ENCODE measurements around the gene FGF7. TPM values are rescaled to one million over a fixed set of nuclear protein-coding genes. Genes with fewer than 3 reads are reported as not detected.
A peak's percentile ranks its signal among the peaks of the same experiment; 100 is the strongest.

Gene FGF7
- total and polyA plus RNA-seq, 5 experiments from 2014 or later, result 0.02 to 0.25 (median 0.23) TPM; not detected in 2

DNA sequence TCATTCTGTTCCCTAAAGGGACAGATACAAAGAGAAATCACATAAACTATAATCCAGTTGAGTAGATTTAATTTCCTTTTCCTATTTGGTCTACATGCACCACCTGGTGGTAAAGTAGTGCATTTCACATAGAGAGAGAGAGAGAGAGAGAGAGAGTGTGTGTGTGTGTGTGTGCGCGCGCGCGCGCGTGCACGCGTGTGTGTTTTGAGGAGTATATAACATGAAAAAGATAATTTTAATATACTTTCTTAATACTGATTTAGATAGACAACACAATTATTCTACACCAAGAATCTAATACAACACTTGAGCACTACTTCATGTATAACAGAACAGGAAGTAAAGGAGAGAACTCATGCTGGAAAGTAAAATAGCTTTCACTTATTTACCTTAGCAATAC lies 1.1 kb upstream of the FGF7 start:
- peaks cover 0 to 5% (median 3%) of the 10 kb centered on the region in 5 donors for H3K27me3 Mint-ChIP-seq
- no peaks in the 10 kb centered on the region for H3K36me3 Mint-ChIP-seq

DNA sequence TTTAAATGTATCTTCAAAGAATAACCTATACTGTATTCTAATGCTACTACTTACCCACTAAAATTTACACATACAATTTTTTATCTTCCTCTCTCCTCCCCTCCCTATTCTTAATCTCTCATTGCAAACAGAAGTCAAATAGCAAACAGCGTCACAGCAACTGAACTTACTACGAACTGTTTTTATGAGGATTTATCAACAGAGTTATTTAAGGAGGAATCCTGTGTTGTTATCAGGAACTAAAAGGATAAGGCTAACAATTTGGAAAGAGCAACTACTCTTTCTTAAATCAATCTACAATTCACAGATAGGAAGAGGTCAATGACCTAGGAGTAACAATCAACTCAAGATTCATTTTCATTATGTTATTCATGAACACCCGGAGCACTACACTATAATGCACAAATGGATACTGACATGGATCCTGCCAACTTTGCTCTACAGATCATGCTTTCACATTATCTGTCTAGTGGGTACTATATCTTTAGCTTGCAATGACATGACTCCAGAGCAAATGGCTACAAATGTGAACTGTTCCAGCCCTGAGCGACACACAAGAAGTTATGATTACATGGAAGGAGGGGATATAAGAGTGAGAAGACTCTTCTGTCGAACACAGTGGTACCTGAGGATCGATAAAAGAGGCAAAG lies 984 bp downstream of the FGF7 start:
- no peak overlapping the region for H3K27ac Mint-ChIP-seq
- POLR2A ChIA-PET, result no interaction called here
- no peaks in the 10 kb centered on the region for H3K9me3 Mint-ChIP-seq
- peaks cover 0 to 7% (median 4%) of the 10 kb centered on the region in 4 donors for H3K4me1 Mint-ChIP-seq
- no peak for ATAC-seq
- no peak overlapping the region for H3K4me3 Mint-ChIP-seq
- no peaks in the 10 kb centered on the region for H3K36me3 Mint-ChIP-seq
- DNase-seq, result no peak
- no peaks in the 10 kb centered on the region for H3K27me3 Mint-ChIP-seq

More for the DNA sequence above, 1.1 kb upstream of the FGF7 start:
- ATAC-seq, result peak in 1 of 2 donors; percentile 30
- Mint-ChIP-seq H3K4me3 (peak overlapping the region in 8 of 10 donors; percentile 12 to 74 (median 47)), H3K4me1 (peaks cover 0 to 7% (median 4%) of the 10 kb centered on the region in 4 donors), H3K9me3 (no peaks in the 10 kb centered on the region), H3K27ac (peak overlapping the region in 4 of 10 donors; percentile 6 to 92 (median 46))
- DNase-seq, result peak in 8 of 10 donors; percentile 14 to 66 (median 35)
- POLR2A ChIA-PET, result no interaction called here

DNA sequence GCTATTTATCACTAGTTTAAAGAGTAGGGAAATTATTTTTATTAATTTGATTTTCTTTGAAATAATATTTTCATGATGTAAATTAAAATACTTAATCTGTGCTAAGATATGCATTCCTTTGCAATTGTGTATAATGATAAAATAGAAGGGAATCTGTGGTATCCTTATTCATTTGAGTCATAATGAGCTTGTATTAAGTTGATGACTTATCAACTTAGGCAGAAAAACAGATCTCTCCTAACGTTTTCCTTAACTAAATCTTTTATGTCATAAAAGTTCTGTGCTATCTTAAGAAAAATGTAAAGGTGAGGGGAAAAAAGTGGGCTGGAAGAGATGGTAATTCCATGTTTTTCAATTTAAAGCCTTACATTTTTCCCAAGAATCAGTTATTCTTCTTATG lies 1.9 kb downstream of the FGF7 start:
- Mint-ChIP-seq H3K27ac (no peak overlapping the region), H3K27me3 (no peaks in the 10 kb centered on the region), H3K4me3 (no peak overlapping the region), H3K36me3 (no peaks in the 10 kb centered on the region), H3K9me3 (no peaks in the 10 kb centered on the region), H3K4me1 (peaks cover 0 to 7% (median 4%) of the 10 kb centered on the region in 4 donors)
- no peak for ATAC-seq
- POLR2A ChIA-PET, result no interaction called here
- DNase-seq, result no peak

DNA sequence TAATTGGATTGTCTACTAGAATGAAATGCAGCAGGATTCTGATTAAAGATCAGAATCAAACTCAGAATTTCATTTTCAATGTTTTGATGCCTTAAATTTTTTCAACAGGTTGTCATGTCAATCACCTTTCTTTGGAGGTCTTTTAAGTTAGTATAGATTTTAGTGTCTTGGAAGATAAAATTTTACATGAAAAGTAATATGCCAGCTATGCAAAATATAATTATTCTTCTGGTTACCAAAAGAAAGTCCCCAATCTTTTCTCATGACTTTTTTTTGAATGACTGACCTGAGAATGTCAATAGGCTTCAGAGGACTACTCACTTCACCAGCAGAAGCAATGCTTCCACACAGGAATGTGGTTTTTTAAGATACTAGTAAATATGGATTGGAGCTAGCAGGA lies 4.3 kb downstream of the FGF7 start:
- H3K36me3 Mint-ChIP-seq, result no peaks in the 10 kb centered on the region
- no peak overlapping the region for H3K27ac Mint-ChIP-seq
- H3K4me3 Mint-ChIP-seq, result no peak overlapping the region
- no peaks in the 10 kb centered on the region for H3K4me1 Mint-ChIP-seq
- H3K9me3 Mint-ChIP-seq, result no peaks in the 10 kb centered on the region
- H3K27me3 Mint-ChIP-seq, result no peaks in the 10 kb centered on the region
- ATAC-seq, result no peak
- POLR2A ChIA-PET, result no interaction called here
- no peak for DNase-seq

DNA sequence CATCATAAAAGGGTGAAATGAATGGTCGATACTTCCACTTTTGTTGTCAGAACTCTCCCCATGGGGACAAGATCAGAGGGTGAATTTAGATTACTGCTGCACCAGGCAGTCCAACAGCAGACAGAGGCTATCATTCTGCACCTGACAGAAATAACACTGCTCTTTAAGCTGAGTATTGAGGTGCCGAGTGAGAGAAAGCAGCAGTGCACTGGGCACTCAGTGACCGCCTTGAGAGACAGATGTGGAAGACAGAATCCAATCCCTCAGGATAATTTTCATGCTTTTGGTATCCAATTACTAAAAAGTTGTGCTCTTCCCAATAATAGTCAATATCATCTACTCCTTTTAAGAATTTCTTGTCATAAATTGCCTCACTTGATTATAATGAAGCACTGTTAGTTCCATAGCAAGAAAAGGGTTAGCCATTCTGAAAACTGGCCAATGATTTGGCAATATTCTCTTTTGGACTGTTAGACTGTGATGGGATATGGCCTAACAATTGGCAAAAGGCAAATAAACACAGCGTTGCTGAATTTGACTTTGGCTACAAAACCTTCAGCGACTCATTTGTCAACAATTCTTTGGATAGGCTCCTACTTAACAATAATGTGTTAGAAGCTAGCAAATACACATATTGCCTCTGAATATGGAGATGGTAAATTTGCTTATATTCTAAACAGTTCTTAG lies 5.5 kb downstream of the FGF7 start:
- ATAC-seq, result no peak
- no peaks in the 10 kb centered on the region for H3K36me3 Mint-ChIP-seq
- no peaks in the 10 kb centered on the region for H3K9me3 Mint-ChIP-seq
- H3K4me1 Mint-ChIP-seq, result no peaks in the 10 kb centered on the region
- H3K27me3 Mint-ChIP-seq, result no peaks in the 10 kb centered on the region
- POLR2A ChIA-PET, result no interaction called here
- H3K27ac Mint-ChIP-seq, result no peak overlapping the region
- no peak for DNase-seq
- H3K4me3 Mint-ChIP-seq, result no peak overlapping the region

DNA sequence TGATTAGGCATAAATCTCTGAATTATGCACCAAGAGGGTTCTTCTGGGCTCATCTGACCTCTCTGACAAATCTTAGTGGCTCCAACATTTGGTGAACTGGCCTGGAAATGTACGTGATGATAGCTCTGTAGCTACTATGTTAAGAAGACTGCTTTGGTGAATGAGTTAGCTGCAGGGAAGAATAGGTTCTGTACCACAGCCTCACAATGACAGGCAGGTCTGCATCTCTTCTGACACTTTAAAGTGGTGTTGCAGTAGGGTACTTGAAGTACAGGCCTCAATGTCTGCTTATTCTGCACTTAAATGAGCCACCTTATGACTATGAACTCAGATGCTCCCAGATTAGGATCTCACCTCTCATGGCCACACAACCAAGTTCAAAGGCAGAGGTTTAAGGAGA lies 7.0 kb downstream of the FGF7 start:
- Mint-ChIP-seq H3K4me3 (no peak overlapping the region), H3K27ac (no peak overlapping the region), H3K9me3 (no peaks in the 10 kb centered on the region), H3K4me1 (no peaks in the 10 kb centered on the region), H3K36me3 (no peaks in the 10 kb centered on the region), H3K27me3 (no peaks in the 10 kb centered on the region)
- ATAC-seq (no peak), DNase-seq (no peak)
- POLR2A ChIA-PET, result no interaction called here

DNA sequence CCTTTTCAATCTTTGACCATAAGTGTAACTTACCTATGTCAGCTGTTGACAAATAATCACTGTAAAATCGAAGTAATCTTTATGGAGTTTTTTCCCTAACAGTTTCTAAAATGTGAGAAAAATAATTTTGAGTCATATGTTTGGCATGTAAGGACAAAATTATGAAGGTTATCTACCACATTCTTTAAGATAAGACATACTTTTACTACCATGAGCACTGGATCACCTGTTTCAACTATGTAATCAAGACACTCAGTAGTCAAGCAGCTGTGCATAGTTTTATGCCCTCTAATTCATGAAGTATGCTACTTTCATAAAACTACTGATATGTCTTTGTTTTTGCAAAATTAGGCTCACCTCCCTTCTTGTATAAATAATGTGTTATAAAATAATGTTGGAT lies 12.1 kb downstream of the FGF7 start:
- DNase-seq (no peak), ATAC-seq (no peak)
- Mint-ChIP-seq H3K27me3 (peaks cover 0 to 3% (median 0%) of the 10 kb centered on the region in 5 donors), H3K4me3 (no peak overlapping the region), H3K27ac (no peak overlapping the region), H3K9me3 (no peaks in the 10 kb centered on the region), H3K36me3 (no peaks in the 10 kb centered on the region), H3K4me1 (peaks cover 0 to 16% (median under 1%) of the 10 kb centered on the region in 4 donors)
- POLR2A ChIA-PET, result no interaction called here

DNA sequence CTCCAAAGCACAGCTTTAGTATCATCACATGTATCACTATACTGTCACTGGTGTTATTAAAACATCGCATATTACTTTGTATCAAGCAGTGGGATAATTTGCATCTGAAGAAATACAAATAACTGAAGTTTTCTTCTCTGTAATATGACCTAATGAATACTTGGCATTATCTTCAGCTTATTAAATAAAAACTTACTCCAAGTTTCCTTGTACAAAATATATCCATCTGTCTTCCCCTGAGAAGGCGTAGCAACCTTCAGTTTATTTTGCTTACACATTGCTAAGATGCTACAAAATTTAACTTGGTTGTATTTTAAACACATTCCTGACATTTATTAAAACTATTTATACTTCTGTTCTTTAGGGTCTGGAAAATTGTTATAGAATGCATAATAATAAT lies 13.7 kb downstream of the FGF7 start:
- Mint-ChIP-seq H3K27ac (no peak overlapping the region), H3K36me3 (no peaks in the 10 kb centered on the region), H3K4me1 (peaks cover 0 to 17% (median under 1%) of the 10 kb centered on the region in 4 donors), H3K9me3 (no peaks in the 10 kb centered on the region), H3K27me3 (peaks cover 0 to 3% (median 0%) of the 10 kb centered on the region in 5 donors), H3K4me3 (no peak overlapping the region)
- DNase-seq, result no peak
- no peak for ATAC-seq
- POLR2A ChIA-PET, result no interaction called here

DNA sequence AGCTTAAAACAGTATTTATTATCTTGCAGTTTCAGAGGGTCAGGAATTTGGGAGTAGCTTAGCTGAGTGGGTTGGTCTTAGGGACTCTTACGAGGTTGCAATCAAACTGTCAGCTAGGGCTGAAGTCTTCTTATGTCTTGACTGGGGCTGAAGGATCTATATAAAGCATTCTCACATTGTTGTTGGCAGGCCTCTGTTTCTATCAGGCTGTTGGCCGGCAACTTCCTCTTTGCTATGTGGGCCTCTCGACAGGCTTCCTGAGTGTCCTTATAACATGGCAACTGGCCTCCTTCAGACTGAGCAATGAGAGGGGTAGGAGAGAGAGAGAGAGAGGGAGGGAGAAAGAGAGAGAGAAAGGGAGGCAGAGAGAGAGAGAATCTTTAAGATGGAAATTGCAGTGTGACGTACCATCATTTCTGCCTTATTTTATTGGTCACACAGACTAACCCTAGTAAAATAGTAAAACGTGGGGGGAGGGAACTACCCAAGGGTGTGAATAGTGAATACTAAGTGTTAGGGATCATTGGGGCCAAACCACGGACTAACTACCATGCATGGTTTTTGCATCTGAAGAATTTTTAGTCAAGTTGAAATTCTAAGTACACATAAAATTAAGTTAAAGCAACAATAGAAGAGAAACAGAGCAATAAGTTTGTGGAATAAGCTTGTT lies 16.1 kb downstream of the FGF7 start:
- Mint-ChIP-seq H3K36me3 (no peaks in the 10 kb centered on the region), H3K4me1 (peaks cover 0 to 17% (median under 1%) of the 10 kb centered on the region in 4 donors), H3K9me3 (no peaks in the 10 kb centered on the region), H3K27me3 (peaks cover 0 to 3% (median 0%) of the 10 kb centered on the region in 5 donors), H3K4me3 (no peak overlapping the region), H3K27ac (peak overlapping the region in 1 of 10 donors; percentile 4)
- DNase-seq, result peak in 1 of 10 donors; percentile 49
- POLR2A ChIA-PET, result no interaction called here
- no peak for ATAC-seq

DNA sequence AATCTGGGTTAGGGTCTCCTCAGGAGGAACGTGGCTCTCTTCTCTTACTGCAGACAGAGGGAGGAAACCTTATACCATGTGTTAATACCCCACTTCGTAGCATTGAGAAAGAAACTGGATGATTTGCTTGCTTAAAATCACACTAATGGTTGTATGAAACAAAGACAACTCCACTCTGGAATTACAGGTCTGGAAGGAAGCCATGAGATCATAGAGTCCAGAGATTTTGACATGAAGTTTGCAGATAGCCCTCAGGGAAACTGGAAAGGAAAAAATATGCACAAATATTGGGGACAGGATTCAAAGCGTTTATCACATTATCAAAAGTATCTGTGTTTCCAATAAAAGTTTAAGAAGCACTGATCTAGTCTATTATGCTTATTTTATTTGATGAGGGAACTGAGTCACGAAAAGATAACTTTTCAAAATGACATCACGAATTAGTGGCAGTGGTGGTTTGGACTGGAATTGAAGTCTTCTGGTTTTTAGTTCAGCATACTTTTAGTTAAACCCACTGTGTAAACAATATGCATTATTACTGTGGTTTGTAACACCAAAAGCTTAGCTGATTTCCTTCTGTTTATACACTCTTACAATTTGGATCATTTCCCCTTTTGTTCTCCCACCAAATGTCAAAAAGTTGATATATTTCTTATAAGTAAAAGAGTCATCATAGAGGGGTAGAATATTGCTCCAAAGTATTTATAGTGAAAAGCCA lies 16.8 kb downstream of the FGF7 start:
- ATAC-seq, result no peak
- Mint-ChIP-seq H3K4me1 (peaks cover 0 to 17% (median under 1%) of the 10 kb centered on the region in 4 donors), H3K36me3 (no peaks in the 10 kb centered on the region), H3K27ac (no peak overlapping the region), H3K9me3 (no peaks in the 10 kb centered on the region), H3K4me3 (no peak overlapping the region), H3K27me3 (peaks cover 0 to 3% (median 0%) of the 10 kb centered on the region in 5 donors)
- DNase-seq, result no peak
- POLR2A ChIA-PET, result no interaction called here

DNA sequence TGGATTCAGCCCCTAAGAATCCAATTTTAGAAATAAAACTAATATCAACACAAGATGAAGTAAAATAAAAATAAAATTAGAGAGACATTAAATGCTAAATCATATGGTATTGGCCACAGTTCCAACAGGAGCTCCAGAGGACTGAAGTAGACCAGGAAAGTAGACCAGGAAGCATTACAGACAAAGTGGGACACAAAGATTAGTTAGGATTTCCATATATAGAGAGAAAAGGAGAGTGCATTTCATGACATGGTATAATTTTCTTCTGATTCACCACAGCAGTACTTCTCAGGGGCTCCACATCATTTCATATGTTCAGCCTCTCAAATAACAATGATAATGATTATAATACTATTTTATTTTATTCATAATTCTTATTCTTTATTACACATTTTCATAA lies 18.3 kb downstream of the FGF7 start:
- Mint-ChIP-seq H3K4me3 (no peak overlapping the region), H3K9me3 (no peaks in the 10 kb centered on the region), H3K27ac (no peak overlapping the region), H3K4me1 (peaks cover 0 to 17% (median under 1%) of the 10 kb centered on the region in 4 donors), H3K27me3 (peaks cover 0 to 3% (median 0%) of the 10 kb centered on the region in 5 donors), H3K36me3 (no peaks in the 10 kb centered on the region)
- POLR2A ChIA-PET, result no interaction called here
- ATAC-seq, result no peak
- no peak for DNase-seq

DNA sequence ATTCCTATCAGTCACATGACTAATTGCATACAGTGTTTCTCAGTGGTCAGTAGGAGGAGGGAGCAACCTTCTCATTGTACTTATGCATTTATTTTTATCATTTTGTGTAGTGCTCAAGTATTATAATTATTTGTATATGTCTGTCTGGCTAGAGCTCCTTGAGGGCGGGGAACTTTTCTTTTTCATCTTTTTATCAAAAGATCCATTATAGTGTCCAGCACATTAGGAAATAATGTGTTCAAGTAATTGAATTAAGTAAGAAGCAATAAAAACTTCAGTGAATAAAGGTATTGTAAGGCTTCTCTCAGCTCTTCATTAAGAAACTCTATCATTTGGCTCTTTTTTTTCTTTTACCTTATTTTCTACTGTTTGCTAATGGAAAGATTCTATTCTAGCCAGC lies 18.8 kb downstream of the FGF7 start:
- Mint-ChIP-seq H3K27ac (no peak overlapping the region), H3K9me3 (no peaks in the 10 kb centered on the region), H3K36me3 (no peaks in the 10 kb centered on the region), H3K27me3 (peaks cover 0 to 3% (median 1%) of the 10 kb centered on the region in 5 donors), H3K4me3 (no peak overlapping the region), H3K4me1 (peaks cover 0 to 17% (median under 1%) of the 10 kb centered on the region in 4 donors)
- DNase-seq, result no peak
- no peak for ATAC-seq
- POLR2A ChIA-PET, result no interaction called here

DNA sequence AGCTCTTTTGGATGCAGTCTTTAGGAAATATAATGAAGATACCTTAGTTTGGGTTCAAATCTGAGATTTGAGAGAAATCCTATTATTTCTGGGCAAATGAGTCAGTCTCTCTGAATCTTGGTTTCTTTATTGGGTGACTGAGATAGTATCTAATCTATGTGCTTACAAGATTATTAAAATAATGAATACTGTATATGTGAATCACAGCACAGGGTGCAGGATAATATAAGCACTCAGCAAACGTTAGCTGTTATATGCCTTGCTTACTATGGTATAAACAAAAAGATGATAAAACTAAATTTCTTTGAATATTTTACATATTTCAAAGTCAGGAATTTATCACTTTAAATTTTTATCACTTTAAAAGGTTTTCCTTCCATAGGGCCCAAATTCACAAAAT lies 29.6 kb downstream of the FGF7 start:
- Mint-ChIP-seq H3K27me3 (peaks cover 0 to 24% (median 8%) of the 10 kb centered on the region in 5 donors), H3K27ac (no peak overlapping the region), H3K9me3 (no peaks in the 10 kb centered on the region), H3K4me1 (no peaks in the 10 kb centered on the region), H3K36me3 (no peaks in the 10 kb centered on the region), H3K4me3 (no peak overlapping the region)
- DNase-seq (no peak), ATAC-seq (no peak)
- POLR2A ChIA-PET, result no interaction called here

Measured in naive thymus-derived CD8-positive, alpha-beta T cell (primary cell).